Upper lobe of right lung (tissue), 1 donor: ENCODE data around the gene SYNJ2. TPM values are rescaled to one million over a fixed set of nuclear protein-coding genes. Genes with fewer than 3 reads are reported as not detected.
"Not testable (repeated sequence)": the region's sequence is repeated elsewhere in the genome, so short reads cannot be mapped to it uniquely, and the experiment has no call there.

Experiments used
- ATAC-seq: fragments of 200-7000 bp; cut with Tn5 transposase; one replicate; pipeline ENCODE4 v1.9.1; 2020; ENCODE audit warnings: mild to moderate bottlenecking, moderate library complexity
- DNase-seq: peaks from one replicate; pipeline ENCODE4 v3.0.0-alpha.2; 2020
- H3K27ac ChIP-seq: fragments of 200-600 bp; one replicate; pipeline ENCODE4 v1.8.0; 2022
- H3K27me3 ChIP-seq: fragments of 200-600 bp; one replicate; pipeline ENCODE4 v1.8.0; 2022; ENCODE audit warnings: mild to moderate bottlenecking
- H3K36me3 ChIP-seq: fragments of 200-600 bp; one replicate; pipeline ENCODE4 v1.8.0; 2022
- H3K4me1 ChIP-seq: fragments of 200-600 bp; one replicate; pipeline ENCODE4 v1.8.0; 2022
- H3K4me3 ChIP-seq: fragments of 200-600 bp; one replicate; pipeline ENCODE4 v1.8.0; 2022; ENCODE audit warnings: mild to moderate bottlenecking
- H3K9me3 ChIP-seq: fragments of 200-600 bp; one replicate; pipeline ENCODE4 v1.8.0; 2022
- intact Hi-C: fragments of 100-400 bp; cut with DNase I; formaldehyde crosslinking; loops from one replicate; pipeline ENCODE4 v1.11.0; 2022
- total RNA-seq: library from RNA; stranded (reverse); fragmentation: NEBNext Ultra II Directional; extraction: Animal tissue kit (Norgen Biotek cat#: 25700); gene quantifications from one replicate; pipeline ENCODE4 v1.2.1, GENCODE V29; 2021
- TF ChIP-seq, protein P1 (sequence below): fragments of 200-600 bp; IDR thresholded peaks from one replicate; pipeline ENCODE4 v1.8.0; 2022; ENCODE audit warnings: antibody characterized with exemption
- donor health status: DM: no; HTN: yes; CAD: no; lungs with severe emphysema.

SYNJ2 gene
- total RNA-seq, 1 donor from 2014 or later, result 7.2 TPM

GRCh38 chr6:157944983-157945931, 36.4 kb upstream of the SYNJ2 start:
- Histone ChIP-seq H3K36me3 (peaks cover 38% of the 10 kb centered on the region), H3K4me1 (no peaks in the 10 kb centered on the region), H3K9me3 (peaks cover 5% of the 10 kb centered on the region), H3K4me3 (no peak overlapping the region), H3K27me3 (no peaks in the 10 kb centered on the region), H3K27ac (no peak overlapping the region)
- intact Hi-C loops, result no loop called here
- DNase-seq (no peak), ATAC-seq (no peak)
- TF ChIP-seq, protein P1, sequence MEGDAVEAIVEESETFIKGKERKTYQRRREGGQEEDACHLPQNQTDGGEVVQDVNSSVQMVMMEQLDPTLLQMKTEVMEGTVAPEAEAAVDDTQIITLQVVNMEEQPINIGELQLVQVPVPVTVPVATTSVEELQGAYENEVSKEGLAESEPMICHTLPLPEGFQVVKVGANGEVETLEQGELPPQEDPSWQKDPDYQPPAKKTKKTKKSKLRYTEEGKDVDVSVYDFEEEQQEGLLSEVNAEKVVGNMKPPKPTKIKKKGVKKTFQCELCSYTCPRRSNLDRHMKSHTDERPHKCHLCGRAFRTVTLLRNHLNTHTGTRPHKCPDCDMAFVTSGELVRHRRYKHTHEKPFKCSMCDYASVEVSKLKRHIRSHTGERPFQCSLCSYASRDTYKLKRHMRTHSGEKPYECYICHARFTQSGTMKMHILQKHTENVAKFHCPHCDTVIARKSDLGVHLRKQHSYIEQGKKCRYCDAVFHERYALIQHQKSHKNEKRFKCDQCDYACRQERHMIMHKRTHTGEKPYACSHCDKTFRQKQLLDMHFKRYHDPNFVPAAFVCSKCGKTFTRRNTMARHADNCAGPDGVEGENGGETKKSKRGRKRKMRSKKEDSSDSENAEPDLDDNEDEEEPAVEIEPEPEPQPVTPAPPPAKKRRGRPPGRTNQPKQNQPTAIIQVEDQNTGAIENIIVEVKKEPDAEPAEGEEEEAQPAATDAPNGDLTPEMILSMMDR, result no peak

GRCh38 chr6:157946053-157946617, 35.5 kb upstream of the SYNJ2 start:
- no peak overlapping the region for H3K27ac ChIP-seq
- H3K9me3 ChIP-seq, result peaks cover 5% of the 10 kb centered on the region
- H3K4me3 ChIP-seq, result no peak overlapping the region
- H3K36me3 ChIP-seq, result peaks cover 30% of the 10 kb centered on the region
- no peaks in the 10 kb centered on the region for H3K4me1 ChIP-seq
- ATAC-seq, result no peak
- H3K27me3 ChIP-seq, result no peaks in the 10 kb centered on the region
- TF ChIP-seq, protein P1, result no peak
- no peak for DNase-seq
- intact Hi-C loops, result no loop called here

DNA sequence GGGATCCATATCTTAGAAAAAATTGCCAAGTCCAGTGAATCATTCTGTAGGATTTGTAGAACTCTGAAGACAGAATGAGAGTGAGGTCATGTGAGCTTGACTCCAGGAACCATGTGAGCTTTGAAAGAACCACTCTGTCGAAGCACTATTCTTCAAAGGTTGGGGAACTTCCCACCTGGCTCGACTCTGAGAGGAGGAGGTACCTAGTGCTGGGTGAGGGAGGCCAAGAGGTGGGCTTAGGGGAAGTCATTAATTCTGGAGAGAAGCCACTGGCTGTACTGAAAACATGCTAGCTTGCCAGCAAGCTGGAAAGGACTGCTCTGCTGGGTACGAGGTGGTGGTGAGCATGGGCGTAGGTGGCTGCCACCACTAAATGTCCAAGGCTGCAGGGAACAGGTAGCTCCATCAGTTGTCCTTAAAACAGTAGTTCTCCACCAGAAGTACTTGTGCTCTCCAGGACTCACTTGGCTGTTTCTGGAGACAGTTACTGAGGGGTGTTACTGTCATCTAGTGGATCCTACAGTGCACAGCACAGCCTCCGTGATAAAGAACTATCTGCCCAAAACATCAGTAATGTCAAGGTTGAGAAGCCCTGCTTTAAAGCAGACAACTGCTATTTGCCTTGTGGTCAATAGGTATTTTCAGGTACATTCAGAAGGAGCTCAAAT, 34.7 kb upstream of the SYNJ2 start:
- ATAC-seq (peak; percentile 58), DNase-seq (no peak)
- H3K27ac ChIP-seq, result no peak overlapping the region
- intact Hi-C loops, result no loop called here
- TF ChIP-seq, protein P1, result peak; percentile 37
- no peak overlapping the region for H3K4me3 ChIP-seq
- no peaks in the 10 kb centered on the region for H3K4me1 ChIP-seq
- peaks cover 21% of the 10 kb centered on the region for H3K36me3 ChIP-seq
- no peaks in the 10 kb centered on the region for H3K27me3 ChIP-seq
- H3K9me3 ChIP-seq, result peaks cover 5% of the 10 kb centered on the region

DNA sequence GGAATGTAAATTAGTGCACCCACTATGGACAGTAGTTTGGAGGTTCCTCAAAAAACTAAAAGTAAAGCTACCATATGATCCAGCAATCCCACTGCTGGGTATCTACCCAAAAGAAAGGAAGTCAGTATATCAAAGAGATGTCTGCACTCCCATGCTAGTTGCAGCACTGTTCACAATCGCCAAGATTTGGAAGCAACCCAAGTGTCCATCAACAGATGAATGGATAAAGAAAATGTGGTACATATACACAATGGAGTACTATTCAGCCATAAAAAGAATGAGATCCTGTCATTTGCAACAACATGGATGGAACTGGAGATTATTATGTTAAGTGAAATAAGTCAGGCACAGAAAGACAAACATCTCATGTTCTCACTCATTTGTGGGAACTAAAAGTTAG, 30.8 kb upstream of the SYNJ2 start:
- H3K4me1 ChIP-seq, H3K9me3 ChIP-seq, H3K4me3 ChIP-seq, ATAC-seq, H3K36me3 ChIP-seq, intact Hi-C loops, DNase-seq, H3K27ac ChIP-seq, H3K27me3 ChIP-seq: not testable (repeated sequence)

GRCh38 chr6:157951828-157952227, 29.8 kb upstream of the SYNJ2 start:
- DNase-seq (no peak), ATAC-seq (no peak)
- Histone ChIP-seq H3K4me1 (no peaks in the 10 kb centered on the region), H3K27me3 (peaks cover 4% of the 10 kb centered on the region), H3K4me3 (no peak overlapping the region), H3K9me3 (peaks cover 5% of the 10 kb centered on the region), H3K36me3 (no peaks in the 10 kb centered on the region), H3K27ac (no peak overlapping the region)
- intact Hi-C loops, result no loop called here
- TF ChIP-seq, protein P1, result no peak
